ENCODE measurements around the gene SCARB1.

- TF ChIP-seq CTCF (IDR thresholded peaks at IDR 0.05; ENCODE audit: borderline replicate concordance, extremely low read depth, low read length, poor library complexity, severe bottlenecking) (no peak), EZH2 (IDR thresholded peaks at IDR 0.05; ENCODE audit: borderline replicate concordance, low read depth, low read length, severe bottlenecking) (no peak)
These were observed 130.6 kb downstream of the SCARB1 start for GRCh38 chr12:124733086-124733485.

Data from DND-41 (cell line).